Hepatocyte (in vitro differentiated cells): ENCODE measurements around the gene OLA1.

Experiments
- EZH2 ChIP-seq: fragments of 200-600 bp; sonication (generic); IDR thresholded peaks from 2 replicates; pipeline ENCODE4 v1.6.1; 2016; ENCODE audit warnings: antibody characterized with exemption, mild to moderate bottlenecking, borderline replicate concordance
- EZH2phosphoT487 ChIP-seq: fragments of 200-600 bp; sonication (generic); IDR thresholded peaks from one replicate; pipeline ENCODE4 v1.6.1; 2018; ENCODE audit warnings: antibody characterized with exemption, mild to moderate bottlenecking, low read depth, moderate library complexity; ENCODE audit not compliant: unreplicated experiment, severe bottlenecking
- TF ChIP-seq, protein P1 (sequence below): fragments of 200-600 bp; sonication (generic); IDR thresholded peaks from 2 replicates; pipeline ENCODE4 v1.5.1; 2016; ENCODE audit warnings: antibody characterized with exemption, mild to moderate bottlenecking; ENCODE audit not compliant: poor library complexity

DNA sequence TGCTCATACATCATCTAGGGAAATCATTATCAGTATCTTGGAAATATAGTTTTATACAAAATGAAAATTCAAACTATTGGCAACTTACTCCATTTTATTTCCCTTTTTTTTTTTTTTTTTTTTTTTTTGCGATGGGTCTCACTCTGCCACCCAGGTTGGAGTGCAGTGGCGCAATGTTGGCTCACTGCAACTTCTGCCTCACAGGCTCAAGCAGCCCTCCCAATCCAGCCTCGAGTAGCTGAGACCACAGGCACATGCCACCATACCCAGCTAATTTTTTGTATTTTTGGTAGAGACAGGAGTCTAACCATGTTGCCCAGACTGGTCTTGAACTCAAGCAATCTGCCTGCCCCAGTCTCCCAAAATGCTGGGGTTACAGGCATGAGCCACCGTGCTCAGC lies 29.0 kb downstream of the OLA1 start:
- TF ChIP-seq, protein P1, sequence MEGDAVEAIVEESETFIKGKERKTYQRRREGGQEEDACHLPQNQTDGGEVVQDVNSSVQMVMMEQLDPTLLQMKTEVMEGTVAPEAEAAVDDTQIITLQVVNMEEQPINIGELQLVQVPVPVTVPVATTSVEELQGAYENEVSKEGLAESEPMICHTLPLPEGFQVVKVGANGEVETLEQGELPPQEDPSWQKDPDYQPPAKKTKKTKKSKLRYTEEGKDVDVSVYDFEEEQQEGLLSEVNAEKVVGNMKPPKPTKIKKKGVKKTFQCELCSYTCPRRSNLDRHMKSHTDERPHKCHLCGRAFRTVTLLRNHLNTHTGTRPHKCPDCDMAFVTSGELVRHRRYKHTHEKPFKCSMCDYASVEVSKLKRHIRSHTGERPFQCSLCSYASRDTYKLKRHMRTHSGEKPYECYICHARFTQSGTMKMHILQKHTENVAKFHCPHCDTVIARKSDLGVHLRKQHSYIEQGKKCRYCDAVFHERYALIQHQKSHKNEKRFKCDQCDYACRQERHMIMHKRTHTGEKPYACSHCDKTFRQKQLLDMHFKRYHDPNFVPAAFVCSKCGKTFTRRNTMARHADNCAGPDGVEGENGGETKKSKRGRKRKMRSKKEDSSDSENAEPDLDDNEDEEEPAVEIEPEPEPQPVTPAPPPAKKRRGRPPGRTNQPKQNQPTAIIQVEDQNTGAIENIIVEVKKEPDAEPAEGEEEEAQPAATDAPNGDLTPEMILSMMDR, result no peak
- TF ChIP-seq EZH2phosphoT487 (no peak), EZH2 (no peak)
